Stimulated activated CD4-positive, alpha-beta T cell treated with anti-CD3 and anti-CD28 coated beads, Interleukin-15, amount 100 ng/mL, for 48 hours (primary cell): ENCODE results near the gene TACR1.
"Not testable (repeated sequence)": the region's sequence is repeated elsewhere in the genome, so short reads cannot be mapped to it uniquely, and the experiment has no call there.

Source experiments
- DNase-seq, 2 donors: peaks; one replicate each; pipeline ENCODE4 v3.0.0-alpha.2; 2020; ENCODE audit warnings: low read depth in 2 of 2

TACR1 gene, protein sequence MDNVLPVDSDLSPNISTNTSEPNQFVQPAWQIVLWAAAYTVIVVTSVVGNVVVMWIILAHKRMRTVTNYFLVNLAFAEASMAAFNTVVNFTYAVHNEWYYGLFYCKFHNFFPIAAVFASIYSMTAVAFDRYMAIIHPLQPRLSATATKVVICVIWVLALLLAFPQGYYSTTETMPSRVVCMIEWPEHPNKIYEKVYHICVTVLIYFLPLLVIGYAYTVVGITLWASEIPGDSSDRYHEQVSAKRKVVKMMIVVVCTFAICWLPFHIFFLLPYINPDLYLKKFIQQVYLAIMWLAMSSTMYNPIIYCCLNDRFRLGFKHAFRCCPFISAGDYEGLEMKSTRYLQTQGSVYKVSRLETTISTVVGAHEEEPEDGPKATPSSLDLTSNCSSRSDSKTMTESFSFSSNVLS

DNA sequence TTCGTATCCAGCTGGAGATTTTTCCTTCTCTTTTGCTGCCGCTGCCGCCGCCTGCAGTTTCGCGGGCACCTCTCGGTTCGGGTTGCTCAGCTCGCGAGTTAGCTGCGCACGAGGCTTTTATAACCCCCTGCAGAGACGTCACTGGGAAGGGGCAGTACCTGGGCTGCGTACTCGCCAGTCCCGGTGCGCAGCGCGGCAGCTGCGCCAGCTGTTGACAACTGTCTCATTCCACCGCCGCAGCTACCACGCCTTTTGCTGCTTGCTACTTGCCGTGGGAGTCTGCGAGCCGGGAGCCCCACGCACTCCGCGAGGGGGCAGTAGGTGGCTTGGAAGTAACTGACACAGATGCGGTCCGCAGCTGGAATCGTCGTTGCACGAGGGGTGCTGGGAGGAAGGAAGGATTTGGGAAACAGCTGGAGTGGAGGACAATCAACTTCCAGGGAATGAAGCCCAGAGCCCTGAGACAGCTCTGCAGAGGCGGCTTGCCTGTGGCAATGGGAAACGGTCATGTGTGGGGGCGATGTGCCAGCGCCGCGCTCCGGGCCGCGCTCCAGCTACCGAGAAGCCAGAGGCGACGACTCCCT lies at the start of gene TACR1:
TACR1 (minus strand) TSS at position 93 of the 584 bp plus-strand sequence. CDS start 586 bp downstream, outside the sequence.
- peak; percentile 9 to 32 for DNase-seq

- not testable (repeated sequence) for DNase-seq
Measured at GRCh38 chr2:75248581-75248980, 49.3 kb upstream of the TACR1 start.

- DNase-seq = no peak
Measured at GRCh38 chr2:75246441-75247167, 47.3 kb upstream of the TACR1 start.

GRCh38 chr2:75243219-75243618 lies 43.9 kb upstream of the TACR1 start:
- no peak for DNase-seq

DNA sequence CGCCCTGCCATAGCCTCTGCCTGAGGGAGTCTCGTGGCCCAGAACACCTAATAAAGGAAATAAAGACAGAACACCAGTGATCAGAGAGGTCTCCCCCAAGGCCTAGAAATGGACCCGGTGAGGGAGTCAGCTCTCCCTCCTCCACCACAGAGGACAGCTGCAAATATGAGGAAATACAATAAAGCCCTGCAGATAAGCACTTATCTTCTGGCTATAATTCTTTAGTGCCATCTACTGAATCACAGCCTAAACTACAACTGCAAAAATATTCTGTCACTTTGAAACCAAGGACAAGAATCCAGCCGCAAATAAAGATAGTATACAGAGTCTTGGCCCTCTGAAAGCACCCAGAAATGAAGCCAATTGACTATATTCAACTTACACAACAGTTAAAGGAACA lies 42.4 kb upstream of the TACR1 start:
- DNase-seq = no peak

DNA sequence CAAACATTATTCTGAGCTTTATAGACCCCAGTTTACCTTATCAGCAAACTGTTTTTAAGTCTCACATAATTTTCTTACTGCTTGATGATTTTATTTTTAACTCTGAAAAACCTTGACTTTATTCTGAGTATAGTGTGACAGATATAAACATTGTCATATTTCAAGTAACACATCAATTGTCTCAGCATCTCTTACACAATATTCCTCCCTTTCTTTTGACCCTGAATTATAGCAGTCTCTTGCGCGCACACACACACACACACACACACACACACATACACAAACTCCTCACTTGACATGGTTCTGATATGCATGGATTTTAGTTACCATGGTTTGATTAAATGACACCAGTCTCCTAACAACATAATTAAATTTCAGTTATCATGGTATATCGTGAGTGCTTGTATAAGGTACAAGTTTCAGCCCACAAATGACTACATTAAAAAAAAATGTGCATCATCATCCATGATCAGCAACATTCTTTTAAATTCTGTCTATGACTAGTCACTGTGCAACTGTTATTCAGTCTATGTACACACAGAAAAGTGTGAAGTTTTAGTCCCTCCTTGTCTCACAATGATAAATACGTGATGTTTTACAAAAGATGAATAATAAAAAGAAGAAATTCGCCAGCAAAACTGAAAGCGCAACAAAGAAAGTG lies 39.5 kb upstream of the TACR1 start:
- no peak for DNase-seq

DNA sequence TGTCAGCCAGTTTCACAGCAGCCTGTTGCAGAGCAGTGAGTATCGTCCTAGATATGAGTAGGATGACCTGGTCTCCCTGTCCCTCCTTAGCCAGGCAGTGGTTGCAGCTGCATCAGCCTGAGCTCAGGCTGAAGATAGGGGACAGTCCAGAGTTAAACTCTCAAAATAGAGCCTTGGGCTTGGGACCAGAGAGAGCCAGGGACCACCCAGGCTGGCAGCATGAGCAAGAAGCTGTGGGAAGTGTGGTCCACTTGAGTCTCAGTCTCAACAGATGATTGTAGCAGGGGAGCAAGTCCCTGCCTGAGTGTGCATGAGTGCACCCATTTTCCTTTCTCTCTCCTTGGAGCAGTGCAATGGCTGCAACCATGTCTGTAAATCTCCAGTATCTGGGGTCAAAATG lies 38.0 kb upstream of the TACR1 start:
- no peak for DNase-seq

DNA sequence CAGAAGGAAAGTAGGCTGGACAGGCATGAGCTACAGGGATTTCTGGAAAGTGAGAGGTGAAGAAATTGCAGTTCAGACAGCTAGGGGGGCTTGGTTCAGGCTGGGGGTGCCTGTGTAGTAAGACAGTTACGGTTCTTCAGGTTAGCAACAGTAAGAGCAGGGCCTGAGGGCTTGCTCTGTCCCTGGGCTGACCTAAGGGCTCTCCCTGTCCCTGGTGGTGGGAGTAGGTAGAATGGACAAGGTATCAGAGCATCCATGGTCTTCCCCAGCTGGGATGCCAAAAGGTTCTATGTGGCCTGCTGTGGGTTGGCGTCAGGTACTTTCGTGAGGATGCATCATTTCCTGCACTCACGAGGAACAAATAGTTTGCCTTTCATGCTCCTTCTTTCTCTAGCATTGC lies 34.6 kb upstream of the TACR1 start:
- DNase-seq = no peak

- no peak for DNase-seq
Measured at GRCh38 chr2:75226617-75227016, 27.3 kb upstream of the TACR1 start.

GRCh38 chr2:75226099-75226498 lies 26.8 kb upstream of the TACR1 start:
- DNase-seq = no peak

DNA sequence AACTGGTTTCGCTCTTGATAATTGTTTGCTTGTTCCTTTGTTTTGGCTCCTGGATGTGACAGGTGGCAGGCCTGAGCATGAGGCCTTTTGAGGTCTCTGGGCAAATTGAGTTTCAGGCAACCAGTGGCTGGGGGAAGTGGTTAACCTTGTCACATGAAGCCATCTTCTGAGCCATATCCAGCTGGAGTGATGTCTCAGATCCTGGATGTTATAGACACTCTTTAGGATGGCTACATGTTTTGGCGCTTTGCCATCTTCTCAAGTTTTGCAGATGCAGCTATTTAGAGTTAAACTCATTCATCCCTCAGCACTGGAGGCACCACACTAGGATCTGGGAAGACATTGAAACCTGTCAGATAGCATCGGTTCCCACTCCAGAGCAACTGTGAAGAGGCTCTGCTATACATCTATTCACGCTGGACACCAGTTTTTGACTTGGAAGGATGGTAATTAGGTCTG lies 25.3 kb upstream of the TACR1 start:
- DNase-seq = no peak

GRCh38 chr2:75222527-75222926 lies 23.2 kb upstream of the TACR1 start:
- DNase-seq = no peak

DNA sequence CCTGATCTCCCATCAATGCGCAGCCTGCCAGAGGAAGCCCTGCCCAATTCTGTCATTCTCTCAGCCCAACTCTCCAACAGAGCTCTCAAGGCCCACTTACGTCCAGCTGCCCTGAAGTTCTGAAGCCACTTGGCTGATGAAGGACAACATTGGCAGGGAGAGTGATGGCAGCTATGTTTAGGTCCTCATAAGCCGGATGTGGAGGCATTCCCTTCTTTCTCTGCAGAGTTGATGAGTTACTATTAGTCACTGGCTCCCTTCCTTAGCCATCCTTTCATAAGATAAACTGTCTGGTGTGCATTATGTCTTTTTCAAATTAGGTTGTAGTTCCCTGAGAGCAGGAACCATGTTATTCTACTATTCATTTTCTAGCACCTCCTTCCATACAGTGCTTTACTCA lies 22.5 kb upstream of the TACR1 start:
- DNase-seq = no peak

DNA sequence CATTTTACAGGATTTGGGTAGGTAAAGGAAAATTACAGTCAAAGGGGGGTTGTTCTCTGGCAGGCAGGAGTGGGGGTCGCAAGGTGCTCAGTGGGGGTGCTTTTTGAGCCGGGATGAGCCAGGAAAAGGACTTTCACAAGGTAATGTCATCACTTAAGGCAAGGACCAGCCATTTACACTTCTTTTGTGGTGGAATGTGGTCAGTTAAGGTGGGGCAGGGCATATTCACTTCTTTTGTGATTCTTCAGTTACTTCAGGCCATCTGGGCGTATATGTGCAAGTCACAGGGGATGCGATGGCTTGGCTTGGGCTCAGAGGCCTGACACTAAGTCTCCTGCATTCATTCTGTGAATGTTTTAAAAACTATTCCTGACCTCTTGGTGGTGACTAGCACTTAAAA lies 19.9 kb upstream of the TACR1 start:
- DNase-seq = not testable (repeated sequence)

GRCh38 chr2:75211266-75211770 lies 12.0 kb upstream of the TACR1 start:
- DNase-seq = no peak

GRCh38 chr2:75210409-75210808 lies 11.1 kb upstream of the TACR1 start:
- DNase-seq = no peak

DNA sequence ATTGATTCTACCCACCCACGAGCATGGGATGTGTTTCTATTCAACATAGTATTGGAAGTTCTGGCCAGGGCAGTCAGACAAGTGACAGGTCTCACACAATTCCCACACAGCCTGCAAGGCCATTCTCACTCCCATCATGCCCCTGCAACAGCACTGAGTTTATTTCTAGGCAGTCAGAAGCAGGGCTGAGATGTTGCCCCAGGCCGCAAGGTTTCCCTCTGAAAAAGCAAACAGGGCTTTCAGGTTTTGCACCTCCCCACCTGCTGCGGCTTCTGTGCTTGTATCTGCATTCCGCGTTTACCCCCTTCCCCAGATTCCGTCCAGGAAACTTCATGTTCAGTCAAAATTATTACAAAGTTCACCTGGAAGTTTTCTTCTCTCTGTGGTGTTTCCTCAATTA lies 9.4 kb upstream of the TACR1 start:
- no peak for DNase-seq

DNA sequence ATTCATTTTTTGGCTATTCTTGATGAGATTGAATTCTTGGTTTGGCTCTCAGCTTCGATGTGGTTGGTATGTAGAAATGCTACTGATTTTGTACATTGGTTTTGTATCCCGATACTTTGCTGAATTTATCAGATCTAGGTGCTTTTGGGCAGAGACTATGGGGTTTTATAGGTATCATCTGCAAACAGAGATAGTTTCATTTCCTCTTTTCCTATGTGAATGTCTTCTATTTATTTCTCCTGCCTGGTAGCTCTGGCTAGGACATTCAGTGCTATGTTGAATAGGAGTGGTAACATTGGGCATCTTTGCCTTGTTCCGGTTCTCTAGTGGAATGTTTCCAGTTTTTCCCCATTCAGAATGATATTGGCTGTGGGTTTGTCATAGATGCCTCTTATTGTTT lies 5.5 kb upstream of the TACR1 start:
- no peak for DNase-seq

DNA sequence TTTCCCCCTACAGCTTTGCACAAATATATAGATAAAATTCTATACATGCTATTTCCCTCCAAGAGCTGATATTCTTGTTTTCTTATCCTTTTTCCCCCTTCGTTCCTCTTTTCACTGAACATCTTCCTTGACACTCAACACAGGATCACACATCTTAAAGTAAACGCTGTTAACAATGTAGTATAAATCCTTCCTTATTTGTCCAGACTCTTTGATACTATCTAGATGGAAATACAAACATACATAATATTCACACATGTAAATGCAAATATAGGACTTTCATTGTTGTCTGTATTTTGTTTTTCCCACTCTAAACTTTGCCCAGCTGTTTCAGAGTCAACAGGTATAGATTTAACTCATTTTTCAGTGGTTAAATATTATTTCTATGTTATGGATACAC lies 3.0 kb upstream of the TACR1 start:
- no peak for DNase-seq

DNA sequence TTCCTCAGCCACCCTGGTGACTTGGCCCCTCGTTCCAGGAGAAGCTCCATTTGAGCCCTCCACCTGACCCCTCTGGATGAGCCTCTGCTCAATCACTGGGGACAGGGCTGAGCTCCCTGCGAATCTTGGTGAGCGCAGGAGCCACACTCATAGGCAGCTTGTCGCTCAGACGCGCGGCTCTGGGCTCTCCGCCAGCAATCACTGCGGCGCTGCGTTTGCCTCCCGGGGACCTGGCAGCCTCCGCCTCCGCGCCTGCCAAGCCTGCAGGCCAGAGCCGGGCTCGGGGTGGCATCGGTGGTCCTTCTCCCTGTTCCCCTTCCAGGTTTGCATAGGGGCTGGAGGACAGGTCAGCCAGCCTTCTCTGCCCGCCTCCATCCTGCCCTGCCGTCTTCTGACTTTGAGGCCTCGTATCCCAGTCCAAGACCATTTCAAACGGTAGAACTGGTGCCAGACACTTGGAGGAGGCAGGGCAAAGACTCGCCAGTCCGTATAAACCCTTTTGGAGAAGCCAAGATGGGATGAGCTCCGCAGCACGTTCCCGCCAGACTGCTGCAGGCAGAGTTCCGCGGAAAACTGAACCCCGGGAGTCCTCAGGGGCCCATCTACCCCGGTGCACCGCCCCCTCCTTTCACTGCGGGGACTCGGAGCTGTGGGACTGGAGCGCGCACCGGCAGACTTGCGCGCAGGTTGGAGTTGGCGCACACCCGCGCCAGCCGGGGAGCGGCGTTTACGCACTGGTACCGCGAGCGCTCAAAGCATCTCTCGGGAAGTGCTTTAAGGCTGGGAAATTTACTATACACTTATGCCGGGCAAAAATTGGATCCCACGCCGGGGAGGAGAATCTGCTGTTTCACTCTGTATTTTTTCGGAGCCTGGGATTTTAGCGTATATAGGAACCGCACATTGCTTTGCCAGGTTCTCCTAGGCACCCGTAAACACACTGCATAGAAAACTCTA lies 1.1 kb upstream of the TACR1 start:
- no peak for DNase-seq
